ENCODE results near the gene DCP1B.

- TF ChIP-seq POLR2AphosphoS5 (IDR thresholded peaks at IDR 0.05; ENCODE audit: borderline replicate concordance, low read depth, low read length) (no peak), EZH2 (IDR thresholded peaks at IDR 0.05) (no peak)
Measured at GRCh38 chr12:1936406-1937320, 67.6 kb downstream of the DCP1B start.

All from SK-N-MC (cell line).